Inflammatory macrophage treated with lipopolysaccharide for 4 hours (primary cell): ENCODE results near the gene STAB1.

ENCODE experiments used
- DNase-seq: peaks from one replicate; pipeline ENCODE4 v3.0.0-alpha.2; 2020

The STAB1 gene

GRCh38 chr3:52512105-52512504 lies 17.0 kb downstream of the STAB1 start:
- no peak for DNase-seq

- no peak for DNase-seq
These were observed 17.6 kb downstream of the STAB1 start for GRCh38 chr3:52512727-52513126.

GRCh38 chr3:52513281-52513680 lies 18.1 kb downstream of the STAB1 start:
- DNase-seq = no peak

GRCh38 chr3:52514576-52514975 lies 19.4 kb downstream of the STAB1 start:
- DNase-seq = no peak

GRCh38 chr3:52515192-52515591 lies 20.1 kb downstream of the STAB1 start:
- DNase-seq = no peak

- DNase-seq = no peak
These were observed 21.5 kb downstream of the STAB1 start for GRCh38 chr3:52516509-52517195.

- no peak for DNase-seq
These were observed 22.9 kb downstream of the STAB1 start for GRCh38 chr3:52517796-52518722.

GRCh38 chr3:52518723-52519444 lies 23.7 kb downstream of the STAB1 start:
- no peak for DNase-seq

GRCh38 chr3:52519445-52520140 lies 24.5 kb downstream of the STAB1 start:
- DNase-seq = no peak

- DNase-seq = no peak
These were observed 25.1 kb downstream of the STAB1 start for GRCh38 chr3:52520141-52520667.

GRCh38 chr3:52520716-52521487 lies 25.8 kb downstream of the STAB1 start:
- DNase-seq = no peak

- DNase-seq = no peak
These were observed 26.3 kb downstream of the STAB1 start for GRCh38 chr3:52521488-52521824.

- DNase-seq = no peak
These were observed 26.9 kb downstream of the STAB1 start for GRCh38 chr3:52521881-52522650.

- DNase-seq = no peak
These were observed 27.6 kb downstream of the STAB1 start for GRCh38 chr3:52522651-52523251.

- DNase-seq = no peak
These were observed 28.5 kb downstream of the STAB1 start for GRCh38 chr3:52523386-52524257.

- DNase-seq = no peak
These were observed 29.2 kb downstream of the STAB1 start for GRCh38 chr3:52524258-52524751.

- DNase-seq = no peak
These were observed 29.9 kb downstream of the STAB1 start for GRCh38 chr3:52524752-52525679.
